ENCODE data around the gene ZFP69.

The ZFP69 gene

GRCh38 chr1:40508375-40509341 lies 31.6 kb downstream of the ZFP69 start, which contains the start of gene EXO5:
Gene EXO5 (plus strand): TSS chr1:40508767. CDS start chr1:40514545, 5,778 bp downstream.
- DNase-seq (ENCODE audit: low read depth), result peak; percentile 86

DNA sequence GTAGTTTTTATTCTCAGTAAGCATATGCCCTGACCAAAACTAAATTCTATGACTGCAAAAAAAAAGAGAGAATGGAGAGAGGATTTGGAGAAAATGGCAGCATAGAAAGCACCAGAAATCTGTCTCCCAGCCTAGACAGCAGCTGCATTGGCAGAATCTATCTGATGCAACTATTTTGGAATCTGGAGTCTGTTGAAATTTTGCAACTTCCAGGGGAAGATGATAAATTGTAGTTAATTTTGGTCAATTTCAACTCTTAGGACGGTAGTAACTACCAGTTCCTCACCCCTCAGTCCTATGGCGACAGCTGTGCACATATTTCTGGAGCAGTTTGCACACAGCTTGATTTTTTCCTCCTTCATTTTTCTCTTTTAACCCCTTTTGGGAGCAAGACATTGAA lies 42.4 kb downstream of the ZFP69 start:
- DNase-seq (ENCODE audit: low read depth), result no peak

DNA sequence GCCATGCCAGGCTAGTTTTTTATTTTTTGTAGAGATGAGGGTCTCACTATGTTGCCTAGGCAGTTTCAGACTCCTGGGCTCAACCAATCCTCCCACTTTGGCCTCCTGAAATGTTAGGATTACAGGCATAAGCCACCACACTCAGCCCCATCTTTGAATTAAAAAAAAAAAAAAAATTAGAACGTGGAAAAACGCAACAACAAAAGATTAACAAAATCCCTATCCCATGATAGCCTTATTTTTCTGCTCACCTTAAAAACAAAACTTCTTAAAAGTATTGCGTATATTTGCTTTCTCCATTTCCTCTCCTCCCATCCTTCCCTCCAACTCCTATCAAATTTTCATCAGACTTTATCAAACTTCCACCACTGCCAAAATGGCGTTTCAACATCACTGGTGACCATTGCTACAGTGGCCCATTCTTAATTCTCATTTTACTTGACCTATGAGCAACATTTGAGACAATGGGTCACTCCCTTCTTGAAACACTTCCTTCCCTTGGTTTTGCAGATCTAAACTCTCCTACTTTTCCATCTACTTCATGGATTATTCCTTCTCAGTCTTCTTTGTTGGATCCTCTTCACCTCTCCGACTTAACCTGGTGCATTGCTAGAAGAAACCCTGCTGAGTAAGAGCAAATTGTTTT lies 53.8 kb downstream of the ZFP69 start:
- DNase-seq (ENCODE audit: low read depth), result no peak

GRCh38 chr1:40531381-40532061 lies 54.4 kb downstream of the ZFP69 start, which contains the start of gene ZNF684:
Gene ZNF684 (plus strand): TSS chr1:40531637. CDS start chr1:40533167, 1,530 bp downstream.
- peak; percentile 73 for DNase-seq (ENCODE audit: low read depth)

- DNase-seq (ENCODE audit: low read depth), result no peak
Measured at GRCh38 chr1:40532062-40532389, 54.9 kb downstream of the ZFP69 start.

DNA sequence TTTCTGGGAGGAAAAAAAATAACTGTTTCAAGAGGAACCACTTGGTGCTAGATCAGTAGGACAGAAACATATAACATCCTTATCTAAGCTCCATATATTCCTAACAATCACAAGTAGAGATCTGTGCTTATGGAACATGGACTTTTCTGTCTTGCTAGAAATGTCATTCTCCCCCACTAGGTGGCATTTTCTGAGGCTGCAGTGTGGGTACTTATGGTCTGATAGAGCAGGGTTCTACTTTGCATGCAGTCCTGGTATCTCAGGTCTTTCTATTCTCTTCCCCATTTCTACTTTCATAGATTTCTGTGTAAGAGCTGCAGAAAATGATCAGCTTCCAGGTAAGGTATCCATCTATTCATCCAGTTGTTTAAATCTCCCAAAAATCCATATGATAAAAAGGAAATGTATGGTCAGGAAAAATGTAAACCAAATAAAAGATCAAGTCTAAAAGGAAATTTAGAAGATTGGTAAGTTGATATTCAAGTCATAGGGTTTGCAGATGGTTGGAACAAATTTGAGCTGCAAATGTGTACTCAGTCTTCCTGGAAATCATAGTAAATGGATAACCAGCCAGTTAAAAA lies 55.8 kb downstream of the ZFP69 start:
- DNase-seq (ENCODE audit: low read depth), result no peak

- DNase-seq (ENCODE audit: low read depth), result no peak
Measured at GRCh38 chr1:40534589-40534988, 57.5 kb downstream of the ZFP69 start.

DNA sequence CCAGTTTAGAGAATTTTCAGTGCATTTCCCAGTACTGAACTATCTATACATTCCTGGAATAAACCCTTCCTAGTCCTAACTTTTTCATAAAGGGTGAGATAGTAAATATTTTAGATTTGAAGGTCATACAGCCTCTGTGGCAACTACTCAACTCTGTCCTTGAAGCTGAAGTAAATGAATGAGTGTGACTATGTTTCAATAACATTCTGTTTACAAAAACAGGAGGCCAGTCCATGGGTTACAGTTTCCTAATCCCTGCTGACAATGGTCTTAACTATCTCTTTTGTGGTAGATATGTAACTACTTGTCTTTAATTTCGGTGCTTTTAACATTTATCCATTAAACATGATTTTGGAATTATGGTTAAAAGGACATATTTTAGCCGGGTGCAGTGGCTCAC lies 58.6 kb downstream of the ZFP69 start:
- no peak for DNase-seq (ENCODE audit: low read depth)

DNA sequence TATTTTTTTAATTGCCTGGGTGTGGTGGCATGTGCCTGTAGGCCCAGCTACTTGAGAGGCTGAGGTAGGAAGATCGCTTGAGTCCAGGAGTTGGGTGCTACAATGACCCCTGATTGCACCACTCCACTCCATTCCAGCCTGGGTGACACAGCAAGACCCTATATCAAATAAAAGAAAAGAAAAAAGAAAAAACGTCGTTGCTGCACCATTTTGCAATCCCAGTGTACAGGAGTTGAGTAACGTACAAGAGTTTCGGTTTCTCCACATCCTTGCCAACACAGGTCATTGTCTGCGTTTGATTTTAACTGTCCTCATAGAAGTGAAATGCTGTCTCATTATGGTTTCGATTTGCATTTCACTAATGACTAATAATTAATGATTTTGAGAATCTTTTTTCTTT lies 62.2 kb downstream of the ZFP69 start:
- no peak for DNase-seq (ENCODE audit: low read depth)
